Amygdala (tissue), 56 donors: ENCODE results near the gene SLC29A3.

Experiments used
- DNase-seq, 56 donors: peaks; one replicate each; lab custom pipeline; 2025; lab: John Stamatoyannopoulos, UW

Gene SLC29A3

GRCh38 chr10:71361581-71361980 is 42.5 kb downstream of the SLC29A3 start:
- DNase-seq, result no peak

- DNase-seq, result no peak
These were observed 43.1 kb downstream of the SLC29A3 start for GRCh38 chr10:71362141-71362540.

DNA sequence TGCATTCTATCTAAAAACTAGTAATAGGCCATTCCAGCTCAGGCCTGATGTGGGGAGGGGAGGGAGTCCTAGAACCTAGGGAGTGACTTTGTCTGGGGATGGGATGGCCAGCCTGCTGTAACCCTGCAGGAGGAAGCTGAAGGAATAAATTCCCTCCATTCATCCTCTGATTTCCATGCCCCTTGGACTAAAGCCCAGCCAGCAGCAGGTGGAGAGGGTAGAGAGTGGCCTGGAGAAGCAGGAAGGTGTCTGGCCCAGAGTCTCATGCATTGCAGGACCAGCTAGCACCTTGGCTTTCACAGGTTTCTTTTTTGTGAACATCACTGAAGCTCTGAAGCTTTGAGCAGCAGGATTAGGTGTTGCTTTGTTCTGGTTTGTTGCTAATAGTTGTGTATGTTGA is 44.9 kb downstream of the SLC29A3 start:
- DNase-seq, result no peak

GRCh38 chr10:71365366-71365765 is 46.3 kb downstream of the SLC29A3 start:
- no peak for DNase-seq

GRCh38 chr10:71366690-71367089 is 47.6 kb downstream of the SLC29A3 start:
- DNase-seq, result no peak

- DNase-seq, result no peak
These were observed 48.2 kb downstream of the SLC29A3 start for GRCh38 chr10:71367271-71367670.

GRCh38 chr10:71368176-71368575 is 49.1 kb downstream of the SLC29A3 start:
- no peak for DNase-seq

GRCh38 chr10:71368643-71369042 is 49.6 kb downstream of the SLC29A3 start:
- no peak for DNase-seq

DNA sequence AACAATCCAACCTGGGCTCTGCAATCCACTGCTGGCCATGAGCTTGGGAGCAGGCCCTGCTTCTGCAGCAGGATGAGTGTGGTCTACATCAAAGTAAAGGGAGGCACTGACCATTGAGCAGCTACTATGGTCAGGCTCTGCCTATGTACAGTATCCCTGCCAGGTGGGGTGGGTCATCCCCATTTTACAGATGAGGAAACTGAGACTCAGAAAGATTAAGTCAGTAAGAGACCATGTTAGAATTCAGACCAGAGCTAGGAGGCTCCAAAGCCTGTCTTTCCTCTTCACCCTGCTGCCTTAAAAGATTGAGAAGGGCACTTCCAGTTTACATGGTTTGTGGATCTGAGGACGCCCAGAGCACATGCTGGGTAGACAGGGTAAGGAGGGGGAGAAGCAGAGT is 50.5 kb downstream of the SLC29A3 start:
- DNase-seq, result no peak

GRCh38 chr10:71370031-71370430 is 51.0 kb downstream of the SLC29A3 start:
- no peak for DNase-seq

DNA sequence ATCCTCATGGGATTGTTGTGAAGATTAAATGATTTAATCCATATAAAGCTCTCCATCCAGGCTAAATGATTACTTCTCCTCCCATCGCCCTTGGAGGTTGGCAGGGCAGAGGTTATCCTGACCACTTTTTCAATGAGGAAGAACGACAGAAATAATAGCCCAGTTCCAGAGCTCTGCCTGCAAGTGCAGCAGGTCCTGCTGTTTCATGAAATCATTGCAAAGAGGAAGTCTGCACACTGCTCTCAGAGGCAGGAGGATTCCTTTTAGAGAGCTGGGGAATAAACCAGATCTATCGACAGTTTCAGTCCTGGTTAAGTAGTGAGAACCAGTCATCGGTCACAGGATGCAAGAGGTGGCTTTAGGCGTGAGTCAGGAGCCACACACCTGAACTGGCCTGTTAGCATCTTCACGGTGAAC is 52.7 kb downstream of the SLC29A3 start:
- DNase-seq, result no peak

GRCh38 chr10:71372882-71373495 is 53.9 kb downstream of the SLC29A3 start:
- no peak for DNase-seq

DNA sequence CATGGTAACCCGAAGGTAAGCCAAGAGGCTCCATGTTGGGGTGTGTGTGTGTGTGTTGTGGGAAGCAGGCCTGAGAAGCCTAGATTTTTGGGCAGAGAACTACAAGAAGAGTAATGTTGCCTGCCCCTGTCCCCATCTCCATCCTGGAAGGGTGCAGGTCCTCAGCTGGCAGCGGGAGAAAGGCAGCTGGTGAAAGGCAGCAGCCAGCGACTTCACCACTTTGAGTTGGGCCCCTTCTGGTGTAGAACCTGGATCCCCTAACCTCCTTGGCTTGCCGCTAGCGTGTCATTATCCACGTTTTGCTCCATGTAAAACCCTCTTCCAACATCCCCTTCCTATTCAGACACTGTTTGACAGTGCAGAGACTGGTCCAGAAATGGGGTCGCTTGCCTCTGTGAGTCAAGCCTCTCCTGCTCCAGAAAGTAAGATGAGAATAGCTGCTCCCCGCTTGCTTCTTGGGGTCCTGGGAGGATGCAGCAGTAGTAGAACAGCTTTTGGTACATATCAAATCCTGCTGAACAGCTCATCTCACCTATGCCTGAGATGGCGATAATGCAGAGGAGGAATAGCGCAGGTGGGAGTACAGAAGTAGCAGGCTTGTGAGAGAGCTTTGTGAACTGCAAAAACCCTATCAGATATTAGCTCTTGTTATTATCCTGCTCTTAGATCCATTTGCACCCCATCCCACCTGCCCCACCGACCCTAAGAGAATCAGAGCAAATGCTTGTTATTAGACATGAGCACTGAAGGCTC is 55.6 kb downstream of the SLC29A3 start:
- no peak for DNase-seq

GRCh38 chr10:71375952-71376351 is 56.9 kb downstream of the SLC29A3 start:
- no peak for DNase-seq

DNA sequence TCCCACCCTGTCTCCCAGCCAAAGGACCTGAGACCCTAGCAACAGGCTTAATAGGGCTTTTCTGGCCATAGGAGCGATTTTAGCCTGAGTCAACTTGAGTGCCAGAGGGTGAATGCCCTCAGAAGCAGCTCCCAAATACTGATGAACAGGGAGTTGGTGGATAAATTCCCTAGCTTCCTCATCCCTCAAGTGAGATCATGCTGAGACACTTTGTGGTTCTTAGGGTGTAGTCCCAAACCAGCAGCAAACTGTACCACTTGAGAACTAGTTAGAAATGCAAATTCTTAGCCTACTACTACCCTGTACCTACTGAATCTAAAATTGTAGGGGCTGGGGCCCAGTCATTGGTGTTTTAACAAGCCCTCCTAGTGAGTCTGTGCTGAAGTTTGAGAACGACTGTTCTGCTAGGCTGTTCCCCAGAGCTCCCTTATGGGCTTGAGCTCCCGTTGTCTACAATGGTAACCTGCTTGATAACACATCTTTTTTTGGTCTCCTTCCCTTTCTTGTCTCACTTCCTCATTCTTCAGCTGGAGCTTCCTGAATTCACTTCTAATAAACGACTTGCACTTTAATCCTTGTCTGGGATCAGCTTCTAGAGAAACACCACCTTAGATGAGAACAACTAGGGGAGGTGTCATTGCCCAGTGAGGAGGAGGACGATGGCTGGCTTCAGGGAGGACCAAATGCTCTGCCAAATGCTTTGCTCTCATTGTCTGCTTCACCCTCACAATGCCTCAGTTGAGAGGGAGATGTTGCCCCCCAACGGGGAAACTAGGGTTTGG is 59.5 kb downstream of the SLC29A3 start:
- no peak for DNase-seq

DNA sequence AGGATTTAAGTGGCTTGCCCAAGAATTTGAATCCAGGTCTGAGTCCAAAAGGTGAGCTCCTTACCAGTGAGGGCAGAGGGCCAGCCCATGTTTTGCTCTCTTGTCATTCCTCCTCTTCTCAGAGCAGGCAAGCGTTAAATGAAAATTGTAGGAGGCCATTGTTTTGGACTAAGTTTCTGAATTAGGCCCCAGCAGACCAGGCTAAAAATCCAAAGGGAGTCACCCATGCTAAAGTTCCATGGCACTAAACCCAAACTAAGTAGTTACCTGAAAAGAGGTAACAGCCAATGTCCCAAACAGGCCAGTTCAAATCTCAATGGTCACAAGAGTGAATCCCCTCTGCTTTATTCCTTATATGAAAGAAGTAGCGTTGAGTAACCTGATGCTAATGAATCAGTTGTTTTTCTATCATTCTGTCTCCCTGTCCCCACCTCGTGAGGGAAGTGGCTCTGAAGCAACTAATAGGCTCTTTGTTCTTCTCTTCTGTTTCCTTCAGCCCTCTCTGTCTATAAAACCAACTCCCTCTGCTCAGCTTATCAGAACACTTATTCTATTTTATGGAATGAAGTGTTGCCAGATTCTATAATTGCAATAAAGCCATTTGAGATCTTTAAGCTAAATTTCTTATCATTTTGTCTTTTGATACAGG is 60.2 kb downstream of the SLC29A3 start:
- DNase-seq, result peak in 1 of 56 donors; percentile 15

DNA sequence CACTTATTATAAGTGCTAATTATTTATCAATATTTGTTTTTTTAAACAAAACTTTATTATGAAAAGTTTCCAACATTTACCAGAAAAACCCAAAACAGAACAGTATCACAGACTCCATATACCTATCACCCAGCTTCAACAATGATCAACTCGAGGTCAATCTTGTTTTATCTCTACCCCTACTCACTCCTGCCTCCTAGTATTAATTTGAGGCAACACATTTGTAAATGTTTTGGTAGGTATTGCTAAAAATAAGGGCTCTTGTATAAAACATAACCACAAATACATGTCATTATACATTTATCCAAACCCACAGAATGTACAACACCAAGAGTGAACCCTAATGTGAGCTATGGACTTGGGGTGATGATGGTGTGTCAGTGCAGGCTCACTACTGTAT is 61.8 kb downstream of the SLC29A3 start:
- DNase-seq, result no peak

GRCh38 chr10:71381611-71382010 is 62.6 kb downstream of the SLC29A3 start:
- DNase-seq, result no peak

GRCh38 chr10:71382028-71382427 is 63.0 kb downstream of the SLC29A3 start:
- DNase-seq, result no peak

DNA sequence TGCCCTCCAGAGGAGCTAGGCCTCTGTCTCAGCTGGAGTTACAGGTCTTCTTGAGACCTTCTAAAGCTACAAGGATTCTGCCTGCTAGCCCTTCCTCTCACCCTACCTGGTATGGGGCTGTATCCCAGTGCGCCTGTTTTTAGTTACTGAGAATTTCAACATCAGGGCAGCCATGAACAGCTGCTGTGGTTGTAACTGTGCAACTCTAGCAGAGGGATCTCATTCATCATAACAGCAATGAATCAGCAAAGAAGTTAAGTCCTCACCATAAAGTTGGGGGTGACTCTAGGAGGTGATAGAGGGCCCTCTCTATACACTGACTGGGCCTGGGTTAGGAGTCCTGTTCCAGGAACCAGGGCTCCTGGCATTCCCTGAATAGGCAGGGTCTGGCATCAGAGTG is 63.7 kb downstream of the SLC29A3 start:
- no peak for DNase-seq
